ENCODE results near the gene ANO1. TPM values are rescaled to one million over a fixed set of nuclear protein-coding genes. Genes with fewer than 3 reads are reported as not detected.

Gene ANO1
- total RNA-seq, 2 experiments from 2014 or later, result not detected

GRCh38 chr11:70130636-70131035 is 52.5 kb downstream of the ANO1 start:
- intact Hi-C loops (cut with DNase I, micrococcal nuclease), result no loop called here
- no peaks in the 10 kb centered on the region for H3K4me1 Mint-ChIP-seq (ENCODE audit: low read depth)
- no peaks in the 10 kb centered on the region for H3K27me3 Mint-ChIP-seq
- Histone ChIP-seq H3K4me3 (ENCODE audit: low read length) (no peak overlapping the region), H3K27me3 (ENCODE audit: control insufficient read depth in 1 of 2, insufficient read depth in 2 of 2, low read length in 2 of 2) (no peaks in the 10 kb centered on the region), H3K9me3 (ENCODE audit: control insufficient read depth in 1 of 2, insufficient read depth in 1 of 2, low read length in 2 of 2) (peaks cover 0 to 5% of the 10 kb centered on the region in 2 experiments), H3K4me1 (ENCODE audit: insufficient read depth, low read length) (no peaks in the 10 kb centered on the region), H3K27ac (ENCODE audit: low read depth in 1 of 2, low read length in 2 of 2) (no peak overlapping the region), H3K36me3 (ENCODE audit: insufficient read depth, low read length) (no peaks in the 10 kb centered on the region)
- H3K9me3 Mint-ChIP-seq, result no peaks in the 10 kb centered on the region
- H3K36me3 Mint-ChIP-seq (ENCODE audit: low read depth), result no peaks in the 10 kb centered on the region
- ChIA-PET POLR2A (no interaction called here), CTCF (no interaction called here)
- no peak overlapping the region for H3K27ac Mint-ChIP-seq
- H3K4me3 Mint-ChIP-seq, result no peak overlapping the region
- no peak for DNase-seq
- no peak for TF ChIP-seq CTCF (IDR thresholded peaks at IDR 0.05)
- ATAC-seq (ENCODE audit: poor library complexity), result no peak

GRCh38 chr11:70131606-70132190 is 53.6 kb downstream of the ANO1 start:
- H3K4me1 ChIP-seq (ENCODE audit: insufficient read depth, low read length), result no peaks in the 10 kb centered on the region
- Mint-ChIP-seq H3K36me3 (ENCODE audit: low read depth) (no peaks in the 10 kb centered on the region), H3K9me3 (no peaks in the 10 kb centered on the region), H3K27ac (no peak overlapping the region), H3K4me1 (ENCODE audit: low read depth) (no peaks in the 10 kb centered on the region), H3K4me3 (no peak overlapping the region), H3K27me3 (no peaks in the 10 kb centered on the region)
- TF ChIP-seq CTCF (IDR thresholded peaks at IDR 0.05), result no peak
- POLR2A ChIA-PET, result no interaction called here
- intact Hi-C loops (cut with DNase I, micrococcal nuclease), result no loop called here
- H3K27ac ChIP-seq (ENCODE audit: low read depth in 1 of 2, low read length in 2 of 2), result no peak overlapping the region
- peaks cover 0 to 5% of the 10 kb centered on the region in 2 experiments for H3K9me3 ChIP-seq (ENCODE audit: control insufficient read depth in 1 of 2, insufficient read depth in 1 of 2, low read length in 2 of 2)
- H3K4me3 ChIP-seq (ENCODE audit: low read length), result no peak overlapping the region
- ATAC-seq (ENCODE audit: poor library complexity), result no peak
- CTCF ChIA-PET, result no interaction called here
- DNase-seq, result no peak
- no peaks in the 10 kb centered on the region for H3K27me3 ChIP-seq (ENCODE audit: control insufficient read depth in 1 of 2, insufficient read depth in 2 of 2, low read length in 2 of 2)
- no peaks in the 10 kb centered on the region for H3K36me3 ChIP-seq (ENCODE audit: insufficient read depth, low read length)

- H3K27ac ChIP-seq (ENCODE audit: low read depth in 1 of 2, low read length in 2 of 2), result no peak overlapping the region
- no peaks in the 10 kb centered on the region for H3K36me3 ChIP-seq (ENCODE audit: insufficient read depth, low read length)
- no peak for DNase-seq
- ChIA-PET CTCF (no interaction called here), POLR2A (no interaction called here)
- TF ChIP-seq CTCF (IDR thresholded peaks at IDR 0.05), result no peak
- no peaks in the 10 kb centered on the region for H3K36me3 Mint-ChIP-seq (ENCODE audit: low read depth)
- no peak overlapping the region for H3K4me3 ChIP-seq (ENCODE audit: low read length)
- H3K9me3 ChIP-seq (ENCODE audit: control insufficient read depth in 1 of 2, insufficient read depth in 1 of 2, low read length in 2 of 2), result peaks cover 0 to 5% of the 10 kb centered on the region in 2 experiments
- H3K27me3 Mint-ChIP-seq, result no peaks in the 10 kb centered on the region
- H3K27me3 ChIP-seq (ENCODE audit: control insufficient read depth in 1 of 2, insufficient read depth in 2 of 2, low read length in 2 of 2), result no peaks in the 10 kb centered on the region
- ATAC-seq (ENCODE audit: poor library complexity), result no peak
- H3K4me3 Mint-ChIP-seq, result no peak overlapping the region
- intact Hi-C loops (cut with DNase I, micrococcal nuclease), result no loop called here
- H3K4me1 Mint-ChIP-seq (ENCODE audit: low read depth), result no peaks in the 10 kb centered on the region
- no peaks in the 10 kb centered on the region for H3K4me1 ChIP-seq (ENCODE audit: insufficient read depth, low read length)
- no peaks in the 10 kb centered on the region for H3K9me3 Mint-ChIP-seq
- H3K27ac Mint-ChIP-seq, result no peak overlapping the region
Measured at GRCh38 chr11:70132641-70133040, 54.5 kb downstream of the ANO1 start.

Data from CD4-positive, alpha-beta T cell (primary cell).